GM21619 (cell line): Measurements from ENCODE around the gene DDAH1.

Experiments
- ATAC-seq: cut with Tn5 transposase; IDR thresholded peaks from one replicate; pipeline ENCODE4 v1.9.1; 2021; ENCODE audit not compliant: unreplicated experiment

Gene DDAH1

GRCh38 chr1:85445906-85446305, 19.1 kb downstream of the DDAH1 start:
- ATAC-seq = no peak

DNA sequence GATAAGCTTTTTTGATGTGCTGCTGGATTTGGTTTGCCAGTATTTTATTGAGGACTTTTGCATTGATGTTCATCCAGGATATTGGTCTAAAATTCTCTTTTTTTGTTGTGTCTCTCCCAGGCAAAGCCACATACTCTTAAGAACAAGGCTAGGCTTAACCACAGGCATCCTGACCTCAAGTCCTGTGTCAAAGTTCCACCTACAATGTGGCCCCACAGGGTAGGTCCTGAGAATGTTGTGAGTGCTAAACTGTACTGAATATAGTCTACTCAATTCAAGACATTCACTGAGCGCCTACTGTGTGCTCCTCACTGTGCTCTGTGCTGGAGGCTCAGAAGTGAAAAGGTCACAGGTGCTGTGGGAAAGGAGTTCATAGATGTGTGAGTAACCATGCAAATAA, 20.6 kb downstream of the DDAH1 start:
- ATAC-seq = no peak

DNA sequence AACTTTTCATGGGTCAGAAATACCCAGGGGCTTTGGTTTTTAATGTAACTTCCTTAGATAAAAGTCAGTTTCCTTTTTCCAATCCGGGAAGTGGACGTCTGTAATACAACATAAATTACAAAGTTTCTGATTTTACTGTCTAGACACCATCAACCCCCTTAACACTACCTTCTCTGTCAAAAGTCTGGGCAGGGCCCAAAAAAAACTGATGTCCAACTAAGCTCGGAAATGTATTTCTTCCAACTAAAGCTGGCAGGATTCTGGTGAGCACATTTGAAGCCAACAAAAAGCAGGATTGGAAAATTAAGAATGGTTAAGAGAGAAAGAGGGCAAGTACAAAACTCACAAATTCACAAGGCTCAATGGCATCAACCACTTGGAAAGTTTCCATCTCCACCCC, 24.3 kb downstream of the DDAH1 start:
- no peak for ATAC-seq

DNA sequence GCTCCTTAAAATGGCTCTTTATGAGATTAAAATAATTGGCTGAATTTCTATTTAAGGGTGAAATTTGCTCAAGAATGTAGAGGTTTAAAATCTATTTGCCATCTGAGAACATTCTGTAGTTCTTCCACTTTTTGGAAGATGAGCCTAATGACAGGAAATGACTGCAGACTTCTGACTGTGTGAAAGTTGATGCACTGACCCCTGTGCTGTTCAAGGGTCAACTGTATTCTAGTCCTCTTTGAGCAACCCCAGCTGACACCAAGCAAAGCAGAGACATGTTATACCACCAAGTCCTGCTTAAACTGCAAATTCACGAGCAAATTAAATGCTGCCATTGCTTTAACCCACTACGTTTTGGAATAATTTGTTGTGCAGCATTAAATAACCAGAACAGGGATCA, 26.6 kb downstream of the DDAH1 start:
- no peak for ATAC-seq

GRCh38 chr1:85437139-85437538, 27.8 kb downstream of the DDAH1 start:
- no peak for ATAC-seq

- ATAC-seq = no peak
Observed at GRCh38 chr1:85433096-85433495, 31.9 kb downstream of the DDAH1 start.

DNA sequence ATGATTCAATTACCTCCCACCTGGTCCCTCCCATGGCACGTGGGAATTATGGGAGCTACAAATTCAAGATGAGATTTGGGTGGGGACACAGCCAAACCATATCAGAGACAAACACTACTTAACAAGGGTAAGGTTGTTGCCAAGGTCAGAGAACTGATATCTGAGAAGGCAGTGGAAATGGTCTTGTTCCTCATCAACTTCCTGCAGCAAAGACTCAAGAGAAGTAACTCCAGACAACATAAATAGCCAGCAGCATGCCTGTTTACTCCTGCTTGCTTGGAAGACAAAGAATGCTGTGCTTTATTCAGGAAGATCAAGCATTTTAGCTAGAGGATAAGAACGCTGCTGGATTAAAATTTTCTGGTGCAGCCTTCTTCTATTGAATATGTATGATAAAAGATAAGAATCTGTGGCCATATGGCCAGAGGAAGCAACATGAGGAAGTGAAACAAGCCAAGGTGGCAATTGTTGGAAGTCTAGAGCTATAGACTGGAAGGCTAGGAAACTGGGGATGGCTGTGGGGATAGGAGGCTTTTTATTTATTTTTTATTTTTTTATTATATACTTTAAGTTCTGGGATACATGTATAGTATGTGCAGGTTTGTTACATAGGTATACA, 36.4 kb downstream of the DDAH1 start:
- no peak for ATAC-seq

GRCh38 chr1:85427849-85428248, 37.1 kb downstream of the DDAH1 start:
- no peak for ATAC-seq

DNA sequence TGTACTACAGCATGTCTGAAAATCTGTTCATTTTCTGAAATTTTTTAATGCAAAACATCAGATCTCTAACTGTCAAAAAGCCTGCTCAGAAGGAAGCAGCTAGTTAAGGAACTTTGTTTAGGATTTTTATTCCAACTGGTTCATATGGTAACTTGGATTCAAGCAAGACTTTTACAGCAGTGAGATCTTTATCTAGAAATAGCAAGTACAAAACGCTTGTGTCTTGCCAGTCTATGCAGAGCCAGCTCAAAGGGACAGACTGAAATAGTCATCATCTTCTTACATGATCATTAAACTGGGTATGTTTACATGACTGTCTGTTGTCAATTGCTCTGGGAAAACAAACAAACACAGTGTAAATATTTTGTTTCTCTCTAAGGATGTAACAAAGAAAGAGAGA, 37.6 kb downstream of the DDAH1 start:
- ATAC-seq = no peak

- no peak for ATAC-seq
Observed at GRCh38 chr1:85421179-85421578, 43.8 kb downstream of the DDAH1 start.

- no peak for ATAC-seq
Observed at GRCh38 chr1:85420199-85420598, 44.8 kb downstream of the DDAH1 start.

DNA sequence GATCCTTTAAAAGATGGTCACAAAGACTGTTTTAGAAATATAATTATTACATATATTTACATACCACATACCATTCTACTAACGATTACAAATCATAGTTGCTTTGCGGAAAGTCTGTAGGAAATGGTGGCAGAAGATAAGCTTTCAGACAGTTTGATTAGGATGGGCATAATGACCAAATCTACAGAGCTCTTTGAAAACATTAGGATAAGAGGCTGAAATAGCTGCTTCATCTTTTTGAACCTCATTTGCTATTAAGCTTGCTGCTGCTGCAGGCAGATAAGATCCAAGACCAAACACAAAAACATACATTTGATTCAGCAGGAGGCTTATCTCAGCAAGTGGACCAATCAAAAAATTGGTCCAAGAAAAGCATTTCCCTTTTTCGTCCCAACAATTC, 47.1 kb downstream of the DDAH1 start:
- ATAC-seq = no peak

DNA sequence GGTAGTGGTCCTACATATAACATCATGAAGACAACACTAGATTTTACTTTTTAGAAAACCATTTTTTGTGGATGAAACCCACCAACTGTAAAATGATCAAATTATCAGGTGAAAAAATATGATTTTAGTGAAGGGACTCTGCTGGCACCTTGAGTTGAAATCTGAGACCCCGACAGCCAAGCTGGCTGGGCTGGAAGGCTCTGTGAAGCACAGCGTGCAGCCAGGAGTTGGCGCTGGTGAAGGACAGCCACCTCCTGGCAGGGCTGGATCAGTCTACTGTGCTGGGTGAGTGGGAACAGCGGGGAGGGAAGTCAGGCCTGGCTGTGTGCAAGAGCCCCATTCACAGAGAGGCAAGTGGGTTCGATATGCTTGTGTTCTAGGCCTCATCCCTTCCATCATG, 47.9 kb downstream of the DDAH1 start:
- ATAC-seq = no peak

DNA sequence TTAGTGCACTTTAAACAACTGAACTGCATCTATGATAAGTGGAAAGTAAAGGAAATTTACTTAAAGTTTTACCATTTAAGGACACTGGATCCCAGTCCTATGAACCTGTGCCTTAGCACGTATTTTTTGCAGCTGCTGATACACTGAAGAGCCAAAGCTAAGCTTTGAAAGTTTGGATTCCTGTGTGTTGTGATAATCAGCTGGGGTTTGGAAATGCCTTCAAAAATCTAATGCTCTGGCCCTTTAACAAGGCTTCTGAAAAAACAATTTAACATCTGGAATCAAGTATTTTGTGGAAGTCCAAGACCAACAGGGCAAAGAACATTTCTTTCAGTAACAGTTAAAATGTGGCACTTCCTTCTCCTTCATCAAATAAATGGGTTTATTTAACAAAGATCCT, 51.8 kb downstream of the DDAH1 start:
- no peak for ATAC-seq

GRCh38 chr1:85411567-85412305, 53.2 kb downstream of the DDAH1 start:
- no peak for ATAC-seq

- ATAC-seq = no peak
Observed at GRCh38 chr1:85409516-85409915, 55.4 kb downstream of the DDAH1 start.

DNA sequence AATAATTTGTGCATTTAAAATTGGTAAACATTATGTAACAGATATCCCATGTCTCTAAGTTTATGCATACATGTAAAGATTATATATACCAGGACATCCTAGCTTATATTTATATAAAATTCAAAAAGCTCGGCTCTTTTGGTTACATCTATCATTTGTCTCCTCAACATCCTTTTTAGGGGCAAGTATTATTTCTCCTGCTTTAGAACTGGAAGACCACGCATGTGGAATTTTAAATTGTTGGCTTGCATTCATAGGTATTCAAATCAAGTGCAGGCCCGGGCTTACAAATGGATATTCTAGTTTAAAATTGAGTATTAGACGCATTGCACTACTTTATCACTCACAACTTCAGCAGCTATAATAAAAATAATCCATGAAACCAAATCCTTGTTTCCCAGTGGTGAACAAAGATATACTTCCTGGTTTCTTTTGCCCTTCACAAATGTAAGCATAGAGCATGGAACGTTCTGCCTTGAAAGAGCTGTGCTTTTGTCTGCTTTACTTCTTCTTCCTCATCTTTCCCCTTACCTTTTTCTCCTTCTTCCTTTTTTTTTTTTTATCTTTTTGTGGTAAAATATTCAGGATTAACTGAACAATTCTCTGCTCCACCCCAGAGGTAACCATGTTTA, 57.1 kb downstream of the DDAH1 start:
- ATAC-seq = no peak

DNA sequence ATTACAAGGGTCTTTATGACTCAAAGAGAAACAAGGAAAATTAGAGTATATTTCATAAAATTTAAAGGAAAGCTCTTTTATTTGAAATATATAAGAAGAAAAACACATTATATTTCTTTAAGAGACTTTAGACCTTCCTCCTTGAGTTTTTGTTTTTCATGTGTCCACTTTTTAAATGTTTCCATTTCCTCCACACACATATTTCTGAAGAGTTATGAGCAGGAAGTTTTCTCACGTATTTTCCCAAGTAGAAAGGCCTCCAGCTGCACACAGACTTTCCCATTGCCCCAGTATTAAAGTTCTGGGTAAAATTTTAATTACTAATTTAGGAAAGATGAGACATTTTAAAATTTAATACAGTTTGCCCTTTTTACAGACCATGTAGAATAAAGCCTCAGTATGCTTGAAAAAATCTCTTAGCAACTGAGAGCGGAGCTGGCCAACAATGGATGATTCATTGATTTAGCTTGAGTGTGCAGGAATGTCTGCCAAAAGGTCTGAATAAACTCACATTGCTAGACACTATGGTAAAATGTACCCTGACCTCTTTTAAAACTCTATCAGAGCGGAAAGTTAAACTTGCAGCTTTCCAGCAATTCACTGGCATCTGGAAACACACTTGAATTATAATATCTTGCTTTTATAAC, 57.9 kb downstream of the DDAH1 start:
- ATAC-seq = no peak

- ATAC-seq = no peak
Observed at GRCh38 chr1:85406081-85406480, 58.9 kb downstream of the DDAH1 start.

DNA sequence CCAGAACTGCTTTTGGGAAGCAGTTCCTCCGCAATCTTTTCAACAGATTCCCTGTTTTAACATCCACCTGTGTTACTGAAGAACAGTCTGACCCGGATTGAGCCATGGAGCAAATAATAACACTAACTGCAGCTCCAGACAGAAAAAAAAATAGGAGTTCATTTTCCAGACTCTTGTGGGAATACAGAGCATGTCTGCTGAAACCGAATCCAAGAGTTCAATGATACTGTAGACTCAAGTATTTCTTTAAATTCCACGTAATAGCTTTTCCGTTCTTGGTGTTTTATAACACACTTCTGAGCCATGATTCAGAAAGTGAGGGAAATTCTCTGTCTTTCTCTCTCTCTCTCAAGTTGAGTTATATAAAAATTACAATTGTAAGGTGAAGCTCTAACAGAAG, 60.6 kb downstream of the DDAH1 start:
- no peak for ATAC-seq

- ATAC-seq = no peak
Observed at GRCh38 chr1:85398391-85399064, 66.4 kb downstream of the DDAH1 start.
